Skeletal muscle tissue (tissue), 4 donors: Measurements from ENCODE around the gene CALHM1. TPM values are rescaled to one million over a fixed set of nuclear protein-coding genes. Genes with fewer than 3 reads are reported as not detected.

Source experiments
- H3K27ac ChIP-seq: one replicate; pipeline ENCODE4 v1.7.0; 2013; ENCODE audit warnings: mild to moderate bottlenecking, low read depth, low read length, inconsistent platforms
- H3K27me3 ChIP-seq, 3 donors: one replicate each; pipeline ENCODE4 v1.7.0; 2013; ENCODE audit warnings: low read length in 3 of 3; ENCODE audit not compliant: control insufficient read depth in 3 of 3, insufficient read depth in 3 of 3
- H3K36me3 ChIP-seq, 3 donors: one replicate each; pipeline ENCODE4 v1.7.0; 2013; ENCODE audit warnings: low read length in 3 of 3; ENCODE audit not compliant: control insufficient read depth in 3 of 3, insufficient read depth in 3 of 3
- H3K4me1 ChIP-seq, 3 donors: one replicate each; pipeline ENCODE4 v1.7.0; 2013; ENCODE audit warnings: low read length in 3 of 3, mild to moderate bottlenecking in 3 of 3; ENCODE audit not compliant: control insufficient read depth in 3 of 3, insufficient read depth in 3 of 3
- H3K4me3 ChIP-seq, 3 donors: one replicate each; pipeline ENCODE4 v1.7.0; 2013; ENCODE audit warnings: low read length in 3 of 3
- H3K9ac ChIP-seq, 3 donors: one replicate each; pipeline ENCODE4 v1.7.0; 2013; ENCODE audit warnings: low read length in 3 of 3, mild to moderate bottlenecking in 3 of 3, moderate library complexity in 2 of 3, low read depth in 1 of 3
- H3K9me3 ChIP-seq, 3 donors: one replicate each; pipeline ENCODE4 v1.7.0; 2013; ENCODE audit warnings: low read length in 3 of 3; ENCODE audit not compliant: control insufficient read depth in 3 of 3
- total RNA-seq: library from RNA; depleted of rRNA; stranded (reverse); fragments of >200 nt; gene quantifications from one replicate; pipeline ENCODE4 v1.2.3, GENCODE V29; 2014
- donor health status: Osteomylitis.

The CALHM1 gene
- total RNA-seq, 1 donor from 2014 or later, result not detected

GRCh38 chr10:103448746-103449145 lies 10.0 kb downstream of the CALHM1 start:
- Histone ChIP-seq H3K4me1 (peaks cover 64 to 67% (median 66%) of the 10 kb centered on the region in 3 donors), H3K27me3 (peaks cover 0 to 11% (median 0%) of the 10 kb centered on the region in 3 donors), H3K9me3 (no peaks in the 10 kb centered on the region), H3K27ac (peak overlapping the region; percentile 51), H3K9ac (peak overlapping the region in 1 of 3 donors; percentile 30), H3K36me3 (peaks cover 42 to 49% (median 49%) of the 10 kb centered on the region in 3 donors), H3K4me3 (peak overlapping the region; percentile 56 to 72 (median 70))

DNA sequence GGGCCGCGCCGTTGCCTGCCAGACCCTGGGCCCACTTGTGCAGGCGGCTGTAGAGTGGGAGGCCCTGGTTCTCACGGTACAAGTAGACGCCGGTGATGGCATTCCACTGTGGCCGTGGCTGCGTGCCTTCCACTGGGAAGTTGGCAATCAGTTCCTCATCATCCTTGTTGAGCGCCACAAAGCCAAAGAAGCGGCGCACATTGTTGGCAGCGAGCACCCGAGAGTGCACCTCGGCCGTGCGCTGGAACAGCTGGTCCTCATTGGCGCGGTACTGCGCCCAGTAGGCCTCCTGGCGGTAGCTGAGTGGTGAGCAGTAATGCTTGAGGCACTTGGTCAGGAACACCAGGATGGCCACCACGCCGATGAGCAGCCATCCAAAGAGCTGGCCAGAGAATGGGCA lies 11.5 kb downstream of the CALHM1 start:
- Histone ChIP-seq H3K9me3 (no peaks in the 10 kb centered on the region), H3K4me3 (no peak overlapping the region), H3K36me3 (peaks cover 57 to 65% (median 62%) of the 10 kb centered on the region in 3 donors), H3K27me3 (peaks cover 0 to 8% (median 0%) of the 10 kb centered on the region in 3 donors), H3K9ac (no peak overlapping the region), H3K4me1 (peaks cover 69 to 72% (median 72%) of the 10 kb centered on the region in 3 donors), H3K27ac (peak overlapping the region; percentile 86)

DNA sequence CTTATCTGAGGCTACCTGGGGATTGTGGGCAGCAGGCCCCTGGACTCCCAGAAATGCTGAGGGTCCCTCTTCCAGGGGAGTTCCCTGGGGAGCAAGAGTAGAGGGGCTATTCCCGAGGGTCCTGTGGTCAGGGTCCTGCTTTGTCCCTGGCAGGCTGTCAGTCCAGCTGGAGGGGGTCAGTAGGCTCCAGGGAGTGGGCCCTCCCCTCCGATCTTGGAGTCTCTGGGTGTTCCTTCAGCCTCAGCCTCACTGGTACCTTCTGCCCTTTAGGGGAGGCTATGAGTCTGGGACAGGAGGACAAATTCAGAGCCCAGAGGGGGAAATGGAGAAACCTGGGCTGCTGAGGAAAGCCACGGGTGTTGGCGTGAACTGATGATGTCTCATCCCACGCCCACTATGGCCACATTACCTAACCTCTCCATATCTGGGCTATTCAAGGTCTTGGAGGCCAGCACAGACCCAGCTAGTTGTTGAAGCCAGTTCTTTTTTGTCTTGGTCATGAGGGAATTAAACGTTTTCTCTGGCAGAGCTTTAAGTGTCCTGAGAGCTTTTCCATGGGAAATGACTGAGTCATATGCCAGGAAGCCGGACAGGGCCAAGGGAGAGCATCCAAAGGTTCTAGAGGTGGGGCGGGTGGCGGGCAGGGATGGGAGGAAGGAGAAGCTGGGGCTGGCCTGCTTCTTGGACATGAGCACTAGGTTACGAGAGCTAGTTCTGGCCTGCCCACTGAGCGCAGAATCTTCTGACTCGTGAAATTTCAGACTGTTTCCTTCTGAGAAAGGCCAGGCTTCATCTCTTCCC lies 12.7 kb downstream of the CALHM1 start:
- Histone ChIP-seq H3K9me3 (no peaks in the 10 kb centered on the region), H3K4me1 (peaks cover 73 to 81% (median 76%) of the 10 kb centered on the region in 3 donors), H3K27ac (peak overlapping the region; percentile 86), H3K27me3 (no peaks in the 10 kb centered on the region), H3K4me3 (no peak overlapping the region), H3K36me3 (peaks cover 62 to 73% (median 69%) of the 10 kb centered on the region in 3 donors), H3K9ac (peak overlapping the region; percentile 8 to 51 (median 45))

DNA sequence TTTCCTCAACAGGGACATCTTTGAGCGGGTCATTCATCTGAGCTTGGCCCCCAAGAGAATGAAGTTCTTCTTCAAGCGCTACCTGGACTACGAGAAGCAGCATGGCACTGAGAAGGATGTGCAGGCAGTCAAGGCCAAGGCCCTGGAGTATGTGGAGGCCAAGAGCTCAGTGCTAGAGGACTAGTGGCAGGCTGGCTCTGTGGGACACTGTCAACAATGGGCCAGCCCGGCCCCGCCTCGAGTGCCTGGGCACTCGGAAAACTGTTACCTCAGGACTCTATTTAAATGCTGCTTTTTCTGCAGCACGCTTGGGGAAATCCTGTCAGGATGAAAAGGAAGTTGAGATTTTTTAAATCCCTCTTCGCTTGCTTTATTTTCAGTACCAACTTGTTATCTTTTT lies 13.3 kb downstream of the CALHM1 start:
- Histone ChIP-seq H3K9ac (peak overlapping the region in 1 of 3 donors; percentile 45), H3K9me3 (no peaks in the 10 kb centered on the region), H3K4me1 (peaks cover 68 to 76% (median 71%) of the 10 kb centered on the region in 3 donors), H3K36me3 (peaks cover 68 to 79% (median 75%) of the 10 kb centered on the region in 3 donors), H3K27me3 (no peaks in the 10 kb centered on the region), H3K4me3 (peak overlapping the region in 1 of 3 donors; percentile 25), H3K27ac (peak overlapping the region; percentile 86)

DNA sequence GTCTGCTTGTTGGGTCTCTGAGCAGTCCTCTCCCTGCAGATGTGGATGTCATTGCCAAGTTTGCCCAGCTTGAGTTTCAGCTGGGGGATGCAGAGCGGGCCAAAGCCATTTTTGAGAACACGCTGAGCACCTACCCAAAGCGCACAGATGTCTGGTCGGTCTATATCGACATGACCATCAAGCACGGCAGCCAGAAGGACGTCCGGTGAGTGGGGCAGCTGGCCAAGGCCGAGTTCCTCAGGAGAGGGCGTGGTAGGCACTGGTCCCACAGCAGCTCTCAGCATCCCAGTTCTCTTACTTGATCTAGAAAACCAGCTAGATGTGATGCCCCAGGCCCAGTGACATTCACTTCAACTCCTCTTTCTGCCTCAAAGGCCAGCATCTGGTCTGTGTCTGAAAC lies 14.2 kb downstream of the CALHM1 start:
- Histone ChIP-seq H3K4me3 (no peak overlapping the region), H3K36me3 (peaks cover 72 to 80% (median 78%) of the 10 kb centered on the region in 3 donors), H3K4me1 (peaks cover 59 to 67% (median 62%) of the 10 kb centered on the region in 3 donors), H3K27ac (no peak overlapping the region), H3K27me3 (no peaks in the 10 kb centered on the region), H3K9ac (no peak overlapping the region), H3K9me3 (no peaks in the 10 kb centered on the region)

GRCh38 chr10:103443475-103444185 lies 15.1 kb downstream of the CALHM1 start:
- H3K4me1 ChIP-seq, result peaks cover 50 to 60% (median 54%) of the 10 kb centered on the region in 3 donors
- H3K4me3 ChIP-seq, result no peak overlapping the region
- H3K9ac ChIP-seq, result no peak overlapping the region
- H3K36me3 ChIP-seq, result peaks cover 69 to 81% (median 80%) of the 10 kb centered on the region in 3 donors
- no peaks in the 10 kb centered on the region for H3K9me3 ChIP-seq
- no peaks in the 10 kb centered on the region for H3K27me3 ChIP-seq
- H3K27ac ChIP-seq, result no peak overlapping the region

DNA sequence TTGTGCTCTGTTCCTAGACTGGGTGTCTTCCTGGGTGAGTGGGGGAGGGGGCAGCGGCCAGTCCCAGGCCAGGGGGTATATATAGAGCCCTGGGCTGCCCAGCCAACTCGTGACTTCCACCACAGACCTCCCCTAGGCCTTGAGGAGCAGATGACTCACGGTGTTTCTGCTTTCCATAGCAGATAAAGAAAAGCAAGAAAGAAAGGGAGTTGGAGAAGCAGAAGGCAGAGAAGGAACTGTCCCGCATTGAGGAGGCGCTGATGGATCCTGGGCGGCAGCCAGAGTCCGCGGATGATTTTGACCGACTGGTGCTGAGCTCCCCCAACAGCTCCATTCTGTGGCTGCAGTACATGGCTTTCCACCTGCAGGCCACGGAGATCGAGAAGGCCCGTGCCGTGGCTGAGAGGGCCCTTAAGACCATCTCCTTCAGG lies 16.7 kb downstream of the CALHM1 start:
- Histone ChIP-seq H3K9ac (peak overlapping the region in 1 of 3 donors; percentile 37), H3K36me3 (peaks cover 75 to 84% (median 81%) of the 10 kb centered on the region in 3 donors)

GRCh38 chr10:103441611-103442010 lies 17.1 kb downstream of the CALHM1 start:
- Histone ChIP-seq H3K4me1 (peaks cover 38 to 48% (median 40%) of the 10 kb centered on the region in 3 donors), H3K27me3 (no peaks in the 10 kb centered on the region), H3K9me3 (no peaks in the 10 kb centered on the region), H3K9ac (peak overlapping the region in 1 of 3 donors; percentile 37), H3K4me3 (no peak overlapping the region), H3K36me3 (peaks cover 74 to 85% (median 81%) of the 10 kb centered on the region in 3 donors), H3K27ac (peak overlapping the region; percentile 60)

More for the DNA sequence above, 16.7 kb downstream of the CALHM1 start:
- Histone ChIP-seq H3K4me1 (peaks cover 42 to 52% (median 44%) of the 10 kb centered on the region in 3 donors), H3K9me3 (no peaks in the 10 kb centered on the region), H3K4me3 (no peak overlapping the region), H3K27ac (peak overlapping the region; percentile 60), H3K27me3 (no peaks in the 10 kb centered on the region)

- no peak overlapping the region for H3K4me3 ChIP-seq
- peak overlapping the region; percentile 60 for H3K27ac ChIP-seq
- no peaks in the 10 kb centered on the region for H3K9me3 ChIP-seq
- H3K27me3 ChIP-seq, result no peaks in the 10 kb centered on the region
- no peak overlapping the region for H3K9ac ChIP-seq
- H3K36me3 ChIP-seq, result peaks cover 78 to 87% (median 83%) of the 10 kb centered on the region in 3 donors
- H3K4me1 ChIP-seq, result peaks cover 34 to 44% (median 40%) of the 10 kb centered on the region in 3 donors
Observed at GRCh38 chr10:103441206-103441605, 17.5 kb downstream of the CALHM1 start.
